Left ventricle myocardium inferior (tissue), 1 donor: ENCODE results near the gene RAI1. TPM values are rescaled to one million over a fixed set of nuclear protein-coding genes. Genes with fewer than 3 reads are reported as not detected.

ENCODE experiments used
- DNase-seq: peaks from one replicate; pipeline ENCODE4 v3.0.0-alpha.2; 2020
- H3K27ac ChIP-seq: fragments of 200-600 bp; replicated peaks from 2 replicates; pipeline ENCODE4 v1.8.0; 2021
- H3K27me3 ChIP-seq: fragments of 200-600 bp; 2 replicates; pipeline ENCODE4 v1.8.0; 2021; ENCODE audit warnings: low read depth
- H3K36me3 ChIP-seq: fragments of 200-600 bp; 2 replicates; pipeline ENCODE4 v1.8.0; 2021
- H3K4me1 ChIP-seq: fragments of 200-600 bp; 2 replicates; pipeline ENCODE4 v1.8.0; 2021
- H3K4me3 ChIP-seq: fragments of 200-600 bp; 2 replicates; pipeline ENCODE4 v1.8.0; 2021; ENCODE audit warnings: mild to moderate bottlenecking, moderate library complexity
- H3K9me3 ChIP-seq: fragments of 200-600 bp; replicated peaks from 2 replicates; pipeline ENCODE4 v1.8.0; 2021
- CTCF ChIP-seq: fragments of 200-600 bp; IDR thresholded peaks from 2 replicates; pipeline ENCODE4 v1.8.0; 2021; ENCODE audit warnings: antibody characterized with exemption, mild to moderate bottlenecking, borderline replicate concordance
- intact Hi-C: fragments of 100-400 bp; cut with micrococcal nuclease; formaldehyde crosslinking; loops from one replicate; pipeline ENCODE4 v1.11.0; 2022
- total RNA-seq: library from RNA; stranded (reverse); fragmentation: NEBNext Ultra II Directional; extraction: Animal tissue kit (Norgen Biotek cat#: 25700); gene quantifications from one replicate; pipeline ENCODE4 v1.2.1, GENCODE V29; 2021
- donor health status: DM: no; HTN: yes; CAD: no; lungs with severe emphysema.

RAI1 gene
- total RNA-seq, 1 donor from 2014 or later, result 22.5 TPM

DNA sequence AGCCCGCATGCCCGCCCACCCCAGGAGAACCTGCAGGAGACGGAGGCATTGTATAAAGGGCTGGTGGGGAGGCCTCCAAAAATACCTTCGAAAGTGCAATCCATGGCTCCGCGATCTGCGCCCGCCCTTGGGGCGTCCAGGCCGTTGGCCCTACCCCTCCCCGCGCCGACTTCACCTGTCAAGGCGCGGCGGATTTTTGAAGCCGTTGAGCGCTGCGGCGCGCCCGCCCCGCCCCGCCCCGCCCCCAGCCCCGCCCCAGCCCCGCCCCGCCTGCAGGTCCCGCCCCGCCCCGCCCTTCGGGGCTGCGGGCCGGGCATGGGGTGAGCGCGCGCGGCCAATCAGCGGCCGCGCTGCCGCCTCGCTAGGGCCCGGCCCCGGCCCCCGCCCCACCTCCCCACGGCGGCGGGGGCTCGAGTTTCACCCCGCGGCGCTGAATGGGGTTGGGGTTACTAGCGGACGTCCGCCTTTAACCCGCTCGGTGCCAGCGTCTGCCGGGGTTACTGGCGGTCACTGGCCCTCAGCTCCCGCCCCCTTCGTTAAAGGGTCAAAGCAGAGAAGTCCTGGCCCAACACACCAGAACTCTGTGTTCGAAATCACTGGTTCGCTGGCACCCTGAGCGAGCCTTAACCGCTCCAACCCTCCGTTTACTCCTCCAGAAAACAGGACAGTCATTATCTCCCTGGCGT lies 142.3 kb downstream of the RAI1 start:
- DNase-seq, result peak; percentile 86
- Histone ChIP-seq H3K27ac (peak overlapping the region; percentile 91), H3K27me3 (no peaks in the 10 kb centered on the region), H3K4me3 (peak overlapping the region; percentile 71), H3K4me1 (peaks cover 80% of the 10 kb centered on the region), H3K9me3 (no peaks in the 10 kb centered on the region), H3K36me3 (peaks cover 21% of the 10 kb centered on the region)
- intact Hi-C loops, result no loop called here
- no peak for TF ChIP-seq CTCF

DNA sequence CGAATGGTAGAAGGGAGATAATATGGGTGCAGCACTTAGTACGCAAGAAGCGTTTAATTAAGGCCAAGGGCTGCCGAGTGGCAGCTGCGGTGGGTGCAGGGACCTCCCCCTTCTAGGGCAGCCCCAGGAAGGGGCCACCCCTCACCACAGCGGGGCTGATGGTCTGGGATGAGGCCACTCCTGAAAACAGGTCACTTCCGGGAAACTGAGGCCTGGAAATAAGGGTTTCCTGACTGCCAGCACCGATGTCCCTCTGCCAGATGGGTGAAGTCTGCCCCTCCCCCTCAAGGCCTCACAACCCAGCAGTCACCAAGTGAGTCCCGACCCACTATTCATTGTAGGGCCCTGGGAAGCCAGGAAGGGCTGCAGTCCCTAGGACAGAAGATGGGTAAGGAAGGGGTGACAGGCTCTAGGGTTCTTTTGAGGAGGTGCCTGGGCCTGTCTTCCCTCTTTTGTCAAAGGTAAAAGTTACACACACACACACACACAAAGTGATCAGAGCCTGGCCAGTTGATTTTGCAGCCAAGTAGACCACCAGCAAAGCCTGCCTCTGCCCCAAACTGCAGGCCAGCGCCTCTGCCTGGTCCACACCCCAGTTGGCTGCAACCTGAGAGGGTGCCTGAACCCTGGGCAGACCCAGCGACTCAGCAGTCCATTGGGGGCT lies 143.0 kb downstream of the RAI1 start:
- no peak for DNase-seq
- peak overlapping the region; percentile 71 for H3K4me3 ChIP-seq
- peak overlapping the region; percentile 91 for H3K27ac ChIP-seq
- no peaks in the 10 kb centered on the region for H3K27me3 ChIP-seq
- peaks cover 14% of the 10 kb centered on the region for H3K36me3 ChIP-seq
- no peak for TF ChIP-seq CTCF
- intact Hi-C loops, result no loop called here
- peaks cover 74% of the 10 kb centered on the region for H3K4me1 ChIP-seq
- no peaks in the 10 kb centered on the region for H3K9me3 ChIP-seq

DNA sequence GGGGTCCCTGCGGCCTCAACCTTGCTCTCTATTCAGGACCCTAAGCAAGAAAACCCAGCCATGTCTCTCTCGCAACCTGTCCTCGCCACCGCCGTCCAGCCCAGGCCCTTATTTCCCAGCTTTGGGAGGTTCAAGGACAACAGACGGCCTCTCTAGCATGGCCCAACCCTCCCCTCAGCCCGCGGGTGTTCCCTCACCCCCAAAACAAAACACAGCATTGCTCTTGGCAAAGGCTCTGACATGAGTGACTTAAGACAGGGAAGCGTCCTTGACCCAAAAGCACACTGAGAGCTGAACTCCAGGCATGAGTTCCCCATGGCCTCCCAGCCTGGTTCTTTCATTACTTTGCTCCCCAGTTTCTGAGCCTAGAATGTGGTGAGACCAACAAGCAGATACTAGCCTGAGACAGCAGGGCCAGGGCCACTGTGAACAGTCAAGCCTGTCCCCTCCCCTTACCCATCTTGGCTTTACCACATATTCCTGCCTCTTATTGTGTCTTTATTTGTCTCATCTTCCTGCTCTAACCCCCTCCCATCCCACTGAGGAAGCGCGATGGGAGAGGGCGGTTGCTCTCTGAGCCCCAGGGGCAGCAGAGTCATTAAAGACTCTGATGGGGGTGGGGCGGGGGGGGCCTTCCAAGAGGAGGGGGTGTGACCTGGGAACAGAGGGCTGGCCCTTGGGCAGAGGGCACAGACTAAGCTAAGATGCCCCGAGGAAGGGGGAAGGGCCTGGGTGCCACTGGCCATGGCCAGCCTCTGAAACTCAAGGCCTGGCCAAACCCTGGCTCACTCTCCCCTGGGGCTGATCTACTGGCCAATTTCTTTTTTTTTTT lies 143.7 kb downstream of the RAI1 start:
- no peak for TF ChIP-seq CTCF
- Histone ChIP-seq H3K36me3 (peaks cover 7% of the 10 kb centered on the region), H3K4me1 (peaks cover 66% of the 10 kb centered on the region), H3K9me3 (no peaks in the 10 kb centered on the region), H3K27me3 (no peaks in the 10 kb centered on the region), H3K27ac (peak overlapping the region; percentile 91), H3K4me3 (peak overlapping the region; percentile 71)
- intact Hi-C loops, result no loop called here
- no peak for DNase-seq

- intact Hi-C loops, result no loop called here
- H3K4me3 ChIP-seq, result no peak overlapping the region
- peaks cover 67% of the 10 kb centered on the region for H3K4me1 ChIP-seq
These were observed 145.1 kb downstream of the RAI1 start for GRCh38 chr17:17826342-17826713.

More at GRCh38 chr17:17826342-17826713, 145.1 kb downstream of the RAI1 start:
- no peaks in the 10 kb centered on the region for H3K36me3 ChIP-seq
- no peaks in the 10 kb centered on the region for H3K27me3 ChIP-seq
- DNase-seq, result no peak
- H3K27ac ChIP-seq, result peak overlapping the region; percentile 91
- TF ChIP-seq CTCF, result no peak
- no peaks in the 10 kb centered on the region for H3K9me3 ChIP-seq
